Measurements from ENCODE around the gene VPS13D. TPM values are rescaled to one million over a fixed set of nuclear protein-coding genes. Genes with fewer than 3 reads are reported as not detected.

VPS13D gene
- total RNA-seq, 1 experiment from 2014 or later = 29.0 TPM

DNA sequence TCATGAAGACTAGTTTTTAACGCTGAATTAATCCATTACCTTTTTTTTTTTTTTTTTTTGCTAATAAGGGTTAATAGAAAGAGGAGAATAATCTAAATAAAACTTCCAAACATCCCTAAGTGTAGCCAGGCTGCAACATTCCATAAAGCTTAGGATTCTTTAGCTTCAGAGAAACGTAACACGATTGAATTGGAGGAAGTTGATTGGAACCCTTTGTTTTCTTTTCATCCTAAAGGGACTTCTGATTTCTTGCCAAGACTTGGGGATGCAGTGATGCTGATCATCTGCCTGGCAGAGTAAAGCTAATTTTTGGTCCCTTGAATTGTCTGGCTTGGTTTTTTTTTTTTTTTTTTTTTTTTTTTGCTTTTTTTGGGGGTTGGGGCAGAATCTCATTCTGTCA is 142.9 kb downstream of the VPS13D start (continued):
- TF ChIP-seq AFF4 (CRISPR knock-in tag; IDR thresholded peaks at IDR 0.05; ENCODE audit: borderline replicate concordance) = no peak

- TF ChIP-seq CREB1 (CRISPR knock-in tag; IDR thresholded peaks at IDR 0.05) (no peak), ZNF512 (CRISPR knock-in tag; IDR thresholded peaks at IDR 0.05; ENCODE audit: borderline replicate concordance) (no peak), MYBL2 (CRISPR knock-in tag; IDR thresholded peaks at IDR 0.05) (no peak), GABPB1 (CRISPR knock-in tag; IDR thresholded peaks at IDR 0.05) (no peak), ZNF671 (CRISPR knock-in tag; IDR thresholded peaks at IDR 0.05) (no peak), CREM (CRISPR knock-in tag; IDR thresholded peaks at IDR 0.05) (no peak), ZNF121 (CRISPR knock-in tag; IDR thresholded peaks at IDR 0.05) (no peak), MXD4 (CRISPR knock-in tag; IDR thresholded peaks at IDR 0.05; ENCODE audit: borderline replicate concordance) (no peak), NR2C2 (CRISPR knock-in tag; IDR thresholded peaks at IDR 0.05) (no peak)
- TF ChIP-seq, protein P1, sequence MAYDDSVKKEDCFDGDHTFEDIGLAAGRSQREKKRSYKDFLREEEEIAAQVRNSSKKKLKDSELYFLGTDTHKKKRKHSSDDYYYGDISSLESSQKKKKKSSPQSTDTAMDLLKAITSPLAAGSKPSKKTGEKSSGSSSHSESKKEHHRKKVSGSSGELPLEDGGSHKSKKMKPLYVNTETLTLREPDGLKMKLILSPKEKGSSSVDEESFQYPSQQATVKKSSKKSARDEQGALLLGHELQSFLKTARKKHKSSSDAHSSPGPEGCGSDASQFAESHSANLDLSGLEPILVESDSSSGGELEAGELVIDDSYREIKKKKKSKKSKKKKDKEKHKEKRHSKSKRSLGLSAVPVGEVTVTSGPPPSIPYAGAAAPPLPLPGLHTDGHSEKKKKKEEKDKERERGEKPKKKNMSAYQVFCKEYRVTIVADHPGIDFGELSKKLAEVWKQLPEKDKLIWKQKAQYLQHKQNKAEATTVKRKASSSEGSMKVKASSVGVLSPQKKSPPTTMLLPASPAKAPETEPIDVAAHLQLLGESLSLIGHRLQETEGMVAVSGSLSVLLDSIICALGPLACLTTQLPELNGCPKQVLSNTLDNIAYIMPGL (CRISPR knock-in tag; IDR thresholded peaks at IDR 0.05) = no peak
- Mint-ChIP-seq H3K36me3 (peaks cover 24% of the 10 kb centered on the region), H3K27me3 (ENCODE audit: low read depth) (no peaks in the 10 kb centered on the region; the same call in 1 of the 2 replicates), H3K27ac (peak overlapping the region; percentile 50; the same call in 1 of the 2 replicates), H3K9me3 (no peaks in the 10 kb centered on the region; the same call in 1 of the 2 replicates), H3K4me1 (no peaks in the 10 kb centered on the region), H3K4me3 (no peak overlapping the region)
- POLR2A ChIA-PET = no interaction called here
- CTCF ChIA-PET = no interaction called here
- DNase-seq (ENCODE audit: low spot score) (no peak), ATAC-seq (no peak)
These were observed 145.5 kb downstream of the VPS13D start for GRCh38 chr1:12375133-12375829.

DNA sequence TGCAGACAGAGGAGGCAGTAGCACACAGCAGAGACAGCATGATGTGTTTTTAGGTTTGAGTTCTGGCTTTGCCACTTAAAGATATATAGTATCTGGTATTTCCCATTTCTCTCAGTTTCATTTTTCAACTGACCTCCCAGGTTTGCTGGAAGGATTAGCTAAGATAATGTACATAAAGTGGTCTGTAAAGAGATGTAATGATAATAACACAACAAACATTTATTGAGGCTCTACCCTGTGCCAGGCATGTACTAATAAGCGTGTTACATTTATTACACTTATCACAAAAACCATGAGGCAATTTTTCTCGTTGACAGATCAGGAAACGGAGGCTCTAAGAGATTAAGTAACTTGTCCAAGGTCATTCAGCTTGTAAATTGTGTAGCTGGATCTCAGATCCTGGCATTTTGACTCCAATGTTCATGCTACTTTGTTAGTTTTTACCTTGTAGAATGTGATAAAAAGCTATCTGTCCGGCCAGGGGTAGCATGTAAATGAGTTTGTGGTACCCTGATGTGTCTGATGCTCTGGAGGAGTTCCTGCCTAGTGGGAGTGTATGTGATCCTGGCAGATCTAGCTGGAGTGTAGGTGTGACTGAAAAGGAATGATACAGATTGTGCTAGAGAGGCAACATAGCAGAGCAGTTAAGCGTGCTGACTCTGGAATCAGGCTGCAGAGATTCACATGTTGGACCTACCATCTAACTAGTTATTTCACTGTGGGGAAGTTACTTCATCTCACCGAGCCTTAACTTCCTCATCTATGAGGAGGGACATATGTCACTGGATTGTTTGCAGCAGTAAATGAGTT is 146.6 kb downstream of the VPS13D start:
- Mint-ChIP-seq H3K9me3 (no peaks in the 10 kb centered on the region; the same call in 1 of the 2 replicates), H3K27me3 (ENCODE audit: low read depth) (no peaks in the 10 kb centered on the region; the same call in 1 of the 2 replicates), H3K27ac (peak overlapping the region; percentile 58; the same call in 1 of the 2 replicates), H3K36me3 (peaks cover 24% of the 10 kb centered on the region), H3K4me1 (no peaks in the 10 kb centered on the region), H3K4me3 (no peak overlapping the region)
- ChIA-PET POLR2A (no interaction called here), CTCF (no interaction called here)
- no peak for DNase-seq (ENCODE audit: low spot score)
- no peak for ATAC-seq
- TF ChIP-seq, protein P2, sequence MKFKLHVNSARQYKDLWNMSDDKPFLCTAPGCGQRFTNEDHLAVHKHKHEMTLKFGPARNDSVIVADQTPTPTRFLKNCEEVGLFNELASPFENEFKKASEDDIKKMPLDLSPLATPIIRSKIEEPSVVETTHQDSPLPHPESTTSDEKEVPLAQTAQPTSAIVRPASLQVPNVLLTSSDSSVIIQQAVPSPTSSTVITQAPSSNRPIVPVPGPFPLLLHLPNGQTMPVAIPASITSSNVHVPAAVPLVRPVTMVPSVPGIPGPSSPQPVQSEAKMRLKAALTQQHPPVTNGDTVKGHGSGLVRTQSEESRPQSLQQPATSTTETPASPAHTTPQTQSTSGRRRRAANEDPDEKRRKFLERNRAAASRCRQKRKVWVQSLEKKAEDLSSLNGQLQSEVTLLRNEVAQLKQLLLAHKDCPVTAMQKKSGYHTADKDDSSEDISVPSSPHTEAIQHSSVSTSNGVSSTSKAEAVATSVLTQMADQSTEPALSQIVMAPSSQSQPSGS (CRISPR knock-in tag; IDR thresholded peaks at IDR 0.05; ENCODE audit: borderline replicate concordance, low read depth) = no peak
- TF ChIP-seq, protein P3, sequence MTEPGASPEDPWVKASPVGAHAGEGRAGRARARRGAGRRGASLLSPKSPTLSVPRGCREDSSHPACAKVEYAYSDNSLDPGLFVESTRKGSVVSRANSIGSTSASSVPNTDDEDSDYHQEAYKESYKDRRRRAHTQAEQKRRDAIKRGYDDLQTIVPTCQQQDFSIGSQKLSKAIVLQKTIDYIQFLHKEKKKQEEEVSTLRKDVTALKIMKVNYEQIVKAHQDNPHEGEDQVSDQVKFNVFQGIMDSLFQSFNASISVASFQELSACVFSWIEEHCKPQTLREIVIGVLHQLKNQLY (CRISPR knock-in tag; IDR thresholded peaks at IDR 0.05) = no peak
- no peak for TF ChIP-seq PREB (CRISPR knock-in tag; IDR thresholded peaks at IDR 0.05; ENCODE audit: borderline replicate concordance)
- TF ChIP-seq, protein P4, sequence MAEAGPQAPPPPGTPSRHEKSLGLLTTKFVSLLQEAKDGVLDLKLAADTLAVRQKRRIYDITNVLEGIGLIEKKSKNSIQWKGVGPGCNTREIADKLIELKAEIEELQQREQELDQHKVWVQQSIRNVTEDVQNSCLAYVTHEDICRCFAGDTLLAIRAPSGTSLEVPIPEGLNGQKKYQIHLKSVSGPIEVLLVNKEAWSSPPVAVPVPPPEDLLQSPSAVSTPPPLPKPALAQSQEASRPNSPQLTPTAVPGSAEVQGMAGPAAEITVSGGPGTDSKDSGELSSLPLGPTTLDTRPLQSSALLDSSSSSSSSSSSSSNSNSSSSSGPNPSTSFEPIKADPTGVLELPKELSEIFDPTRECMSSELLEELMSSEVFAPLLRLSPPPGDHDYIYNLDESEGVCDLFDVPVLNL (CRISPR knock-in tag; IDR thresholded peaks at IDR 0.05; ENCODE audit: borderline replicate concordance, low read depth) = no peak
- no peak for TF ChIP-seq SMAD3 (CRISPR knock-in tag; IDR thresholded peaks at IDR 0.05; ENCODE audit: borderline replicate concordance)
- no peak for TF ChIP-seq GTF2I (CRISPR knock-in tag; conservative IDR thresholded peaks at IDR 0.05)
- TF ChIP-seq, protein P5, sequence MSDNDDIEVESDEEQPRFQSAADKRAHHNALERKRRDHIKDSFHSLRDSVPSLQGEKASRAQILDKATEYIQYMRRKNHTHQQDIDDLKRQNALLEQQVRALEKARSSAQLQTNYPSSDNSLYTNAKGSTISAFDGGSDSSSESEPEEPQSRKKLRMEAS (CRISPR knock-in tag; IDR thresholded peaks at IDR 0.05) = no peak
- TF ChIP-seq GABPB1 (CRISPR knock-in tag; IDR thresholded peaks at IDR 0.05) = no peak
- TF ChIP-seq HMGA2 (CRISPR knock-in tag; IDR thresholded peaks at IDR 0.05) = no peak

Measured in WTC11 (cell line).